GM19468 (cell line): ENCODE measurements around the gene CREBBP.

Experiments used
- ATAC-seq: cut with Tn5 transposase; IDR thresholded peaks from one replicate; pipeline ENCODE4 v1.9.1; 2021; ENCODE audit warnings: mild to moderate bottlenecking, moderate library complexity, moderate number of reproducible peaks; ENCODE audit not compliant: unreplicated experiment; ENCODE audit errors: extremely low read depth

CREBBP gene

DNA sequence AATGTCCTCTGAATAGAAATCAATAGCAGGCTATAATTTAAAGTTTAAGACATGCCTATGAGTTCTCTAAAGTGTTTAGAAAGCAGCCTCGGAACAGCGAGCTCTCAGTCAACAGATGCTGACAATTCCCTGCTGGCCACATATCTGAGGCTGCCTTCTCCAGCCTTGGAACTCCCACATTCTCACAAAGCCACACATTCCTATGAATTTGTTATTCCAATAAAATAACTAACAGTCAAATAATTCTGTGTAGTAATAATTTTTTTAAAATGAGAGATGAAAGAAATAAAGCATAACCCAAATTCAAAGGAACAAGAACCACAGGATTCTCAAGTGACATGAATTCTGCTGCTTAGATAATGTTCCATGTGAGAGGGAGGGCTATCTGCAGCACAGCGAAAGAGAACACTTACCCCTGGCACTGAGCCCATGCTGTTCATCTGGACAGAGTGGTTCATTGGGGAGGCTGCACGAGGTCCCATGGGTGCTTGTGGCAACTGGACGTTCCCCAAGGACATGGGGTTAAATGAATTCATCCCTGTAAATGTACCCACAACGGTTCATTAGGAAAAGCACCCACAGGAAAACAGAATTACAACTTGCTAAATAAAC, 106.3 kb downstream of the CREBBP start:
- ATAC-seq: no peak

GRCh38 chr16:3773663-3774062, 106.8 kb downstream of the CREBBP start:
- ATAC-seq: no peak

DNA sequence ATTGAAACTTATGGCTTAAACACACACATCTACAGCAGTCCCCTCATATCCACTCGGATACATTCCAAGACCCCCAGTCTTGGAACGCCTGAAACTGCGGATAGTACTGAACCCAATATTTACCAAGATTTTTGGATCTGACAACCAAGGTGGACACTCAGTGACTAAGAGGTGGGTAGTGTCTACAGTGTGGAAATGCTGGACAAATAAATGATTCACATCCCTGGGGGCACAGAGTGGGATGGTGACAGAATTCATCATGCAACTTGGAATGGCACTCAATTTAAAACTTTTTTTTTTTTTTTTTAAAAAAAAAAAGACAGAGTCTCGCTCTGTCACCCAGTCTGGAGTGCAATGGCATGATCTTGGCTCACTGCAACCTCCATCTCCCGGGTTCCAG, 109.0 kb downstream of the CREBBP start:
- no peak for ATAC-seq

GRCh38 chr16:3770530-3770929, 110.0 kb downstream of the CREBBP start:
- ATAC-seq: no peak

DNA sequence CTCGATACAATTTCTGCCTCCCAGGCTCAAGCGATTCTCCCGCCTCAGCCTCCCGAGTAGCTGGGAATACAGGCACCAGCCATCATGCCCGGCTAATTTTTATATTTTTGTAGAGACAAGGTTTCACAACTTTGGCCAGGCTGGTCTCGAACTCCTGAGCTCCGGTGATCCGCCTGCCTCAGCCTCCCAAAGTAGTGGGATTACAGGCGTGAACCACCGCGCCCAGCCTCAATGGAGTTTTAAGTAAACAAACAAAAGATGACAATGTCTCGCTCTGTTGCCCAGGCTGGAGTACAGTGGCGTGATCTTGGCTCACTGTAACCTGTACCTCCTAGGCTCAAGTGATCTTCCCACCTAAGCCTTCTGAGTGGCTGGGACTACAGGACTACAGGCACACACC, 110.6 kb downstream of the CREBBP start:
- no peak for ATAC-seq

DNA sequence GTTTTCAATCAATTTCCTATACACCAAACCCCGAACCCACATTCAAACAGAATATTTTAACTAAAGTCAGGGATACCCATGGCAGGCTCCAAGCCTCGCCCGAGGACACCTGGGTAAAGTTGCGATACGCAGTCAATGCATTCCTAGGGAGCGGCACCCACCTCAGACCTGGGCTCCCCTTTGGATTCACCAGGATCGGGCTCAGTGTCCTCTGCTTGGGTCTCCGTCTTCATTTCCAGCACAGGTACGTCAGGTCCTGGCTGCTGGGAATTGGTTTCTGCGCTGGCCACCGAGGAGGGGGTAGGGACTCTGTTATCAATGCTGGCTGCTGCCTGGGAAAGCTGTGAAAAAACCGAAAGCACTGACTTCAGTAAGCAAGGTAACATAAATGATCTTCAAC, 111.5 kb downstream of the CREBBP start:
- ATAC-seq: no peak

- no peak for ATAC-seq
Observed at GRCh38 chr16:3767333-3767986, 113.1 kb downstream of the CREBBP start.

- no peak for ATAC-seq
Observed at GRCh38 chr16:3766177-3766576, 114.3 kb downstream of the CREBBP start.

DNA sequence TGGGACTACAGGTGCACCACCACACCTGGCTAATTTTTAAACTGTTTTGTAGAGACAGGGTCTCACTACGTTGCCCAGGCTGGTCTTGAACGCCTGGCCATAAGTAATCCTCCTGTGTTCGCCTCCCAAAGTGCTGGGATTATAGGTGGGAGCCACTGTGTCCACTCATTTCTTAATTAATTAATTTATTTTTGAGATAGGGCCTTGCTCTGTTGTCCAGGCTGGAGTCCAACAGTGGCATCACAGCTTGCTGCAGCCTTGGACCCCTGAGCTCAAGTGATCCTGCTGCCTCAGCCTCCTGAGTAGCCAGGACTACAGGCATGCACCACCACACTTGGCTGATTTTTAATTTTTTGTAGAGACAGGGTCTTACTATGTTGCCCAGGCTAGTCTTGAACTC, 116.1 kb downstream of the CREBBP start:
- ATAC-seq: no peak

DNA sequence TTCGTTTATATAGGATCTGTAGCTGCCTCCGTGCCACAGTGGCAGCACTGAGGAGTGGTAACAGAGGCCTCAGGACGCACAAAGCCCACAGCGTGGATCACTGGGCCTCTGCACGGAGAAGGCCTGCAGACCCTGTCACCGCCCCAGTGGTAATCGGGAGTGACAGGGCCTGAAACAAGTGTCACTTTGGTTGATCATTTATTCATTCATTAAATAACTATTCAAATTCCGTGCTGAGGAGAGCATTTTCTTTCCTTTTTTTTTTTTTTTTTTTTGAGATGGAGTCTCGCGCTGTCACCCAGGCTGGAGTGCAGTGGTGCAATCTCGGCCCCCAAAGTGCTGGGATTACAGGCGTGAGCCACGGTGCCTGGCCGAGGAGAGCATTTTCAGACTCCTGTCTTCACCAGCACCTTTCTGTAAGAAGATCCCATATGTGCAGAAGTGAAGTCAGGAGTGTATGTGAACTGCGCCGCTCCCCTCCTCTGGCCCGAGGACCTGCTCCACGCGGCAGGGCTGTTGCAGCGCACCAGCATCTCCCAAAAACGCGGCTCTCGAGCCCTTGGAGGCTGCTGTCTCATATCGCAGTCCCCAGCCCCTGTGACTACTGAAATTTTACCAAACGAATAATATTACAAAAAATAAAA, 118.3 kb downstream of the CREBBP start:
- no peak for ATAC-seq

DNA sequence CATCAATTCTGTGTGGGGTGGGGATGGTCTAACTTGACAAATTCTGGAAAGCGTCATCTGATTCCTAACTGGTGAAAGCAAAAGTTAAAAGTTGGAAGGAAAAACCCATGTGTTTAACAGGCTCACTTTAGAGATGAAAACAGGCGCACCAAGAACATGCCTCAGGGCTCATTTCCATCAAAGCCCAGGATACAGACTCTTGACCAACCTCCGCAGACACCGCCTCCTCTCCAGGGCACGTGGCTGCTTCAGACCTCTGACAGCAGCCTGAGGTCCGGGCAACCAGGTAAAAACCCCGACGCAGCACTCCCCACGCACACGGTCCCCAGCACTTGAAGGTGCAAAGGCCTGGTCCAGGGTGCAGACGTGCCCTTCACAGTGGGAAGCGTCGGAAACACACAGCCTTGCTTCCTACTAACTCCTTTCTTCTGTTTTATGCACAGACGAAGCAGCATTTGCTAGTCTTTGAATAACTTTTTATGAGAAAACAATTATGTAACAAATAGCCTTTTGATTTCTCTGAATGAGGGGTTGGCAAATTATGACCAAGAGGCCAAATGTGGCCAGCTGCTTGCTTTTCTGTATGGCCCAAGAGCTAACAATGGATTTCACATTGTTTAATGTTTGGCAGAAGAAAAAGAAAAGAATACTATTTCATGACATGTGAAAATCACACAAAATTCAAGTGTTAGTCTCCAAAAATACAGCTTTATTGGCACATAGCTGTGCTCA, 119.0 kb downstream of the CREBBP start:
- no peak for ATAC-seq

DNA sequence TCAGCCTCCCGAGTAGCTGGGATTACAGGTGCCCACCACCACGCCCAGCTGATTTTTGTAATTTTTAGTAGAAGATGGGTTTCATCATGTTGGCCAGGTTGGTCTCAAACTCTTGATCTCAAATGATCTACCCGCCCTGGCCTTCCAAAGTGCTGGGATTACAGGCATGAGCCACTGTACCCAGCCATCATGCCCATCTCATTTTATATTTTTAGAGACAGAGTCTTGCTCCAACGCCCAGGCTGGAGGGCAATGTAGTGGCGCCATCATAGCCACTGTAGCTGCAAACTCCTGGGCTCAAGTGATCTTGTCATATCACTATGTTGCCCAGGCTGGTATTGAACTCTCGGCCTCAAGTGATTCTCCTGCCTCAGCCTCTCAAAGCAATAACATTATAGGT, 120.0 kb downstream of the CREBBP start:
- no peak for ATAC-seq

- ATAC-seq: no peak
Observed at GRCh38 chr16:3759736-3760135, 120.8 kb downstream of the CREBBP start.

GRCh38 chr16:3756113-3756512, 124.4 kb downstream of the CREBBP start:
- ATAC-seq: no peak

DNA sequence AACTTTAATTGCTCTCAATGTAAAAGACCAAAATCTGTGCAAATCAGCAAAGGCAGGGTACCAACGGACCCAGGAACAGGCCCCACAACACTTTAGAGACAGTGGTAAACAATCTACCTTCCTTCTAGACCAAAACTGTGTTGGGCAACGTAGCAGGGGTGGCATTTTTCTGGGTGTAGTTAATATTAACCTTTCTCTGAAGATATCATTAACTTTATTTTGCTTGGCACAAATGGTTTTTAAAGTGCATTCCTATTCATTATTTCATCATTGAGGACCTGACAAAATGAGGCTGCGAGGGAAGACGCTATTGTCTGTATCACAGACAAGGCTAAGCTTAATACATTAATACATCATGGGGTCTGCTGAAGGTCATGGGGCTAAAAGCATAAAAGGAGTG, 125.3 kb downstream of the CREBBP start:
- no peak for ATAC-seq

DNA sequence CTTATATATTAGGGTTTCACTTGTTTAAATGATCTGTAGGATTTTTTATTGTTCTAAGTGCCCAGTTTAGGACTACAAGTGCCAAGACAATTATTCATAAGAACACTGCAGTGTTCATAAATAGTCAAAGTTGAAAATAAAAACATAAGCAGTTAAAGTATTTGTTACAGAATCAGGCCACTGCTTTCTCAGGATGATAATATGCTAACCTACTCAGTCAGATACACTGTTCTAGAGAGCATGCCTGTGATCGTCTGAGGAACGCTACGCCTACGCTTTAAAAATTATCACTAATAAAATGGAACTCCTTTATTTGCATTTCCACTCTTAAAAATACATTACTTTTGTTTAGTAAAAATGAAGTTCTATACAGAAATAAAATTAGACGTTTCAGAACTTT, 125.7 kb downstream of the CREBBP start:
- ATAC-seq: no peak

DNA sequence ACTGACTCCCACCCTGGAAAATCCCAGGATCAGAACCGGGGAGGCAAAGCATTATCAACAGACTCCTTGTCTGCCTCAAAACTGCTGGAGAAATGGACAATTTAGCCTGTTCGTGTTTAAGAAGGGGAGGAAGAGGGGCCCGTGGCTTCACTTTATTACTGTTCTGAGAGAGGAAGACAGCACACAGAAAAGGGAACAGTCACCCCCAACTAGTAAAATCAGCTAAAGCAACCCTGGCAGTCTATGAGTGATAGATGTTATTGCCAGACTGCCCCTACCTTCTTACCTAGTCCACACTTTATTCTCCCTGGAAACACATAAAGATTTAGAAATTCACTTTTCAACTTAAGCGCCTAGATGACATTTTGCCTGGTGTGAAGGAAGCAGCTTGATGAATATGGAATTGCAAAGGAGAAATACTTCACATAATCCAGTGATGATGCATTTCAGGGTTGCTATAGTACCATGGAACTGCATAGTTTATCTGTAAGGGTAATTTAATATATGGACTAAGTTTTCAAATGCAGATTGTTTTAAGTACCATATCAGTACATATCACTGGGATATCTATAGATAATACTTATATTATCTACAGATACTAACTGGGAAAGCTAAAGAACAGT, 126.3 kb downstream of the CREBBP start:
- no peak for ATAC-seq

- ATAC-seq: no peak
Observed at GRCh38 chr16:3752984-3753383, 127.5 kb downstream of the CREBBP start.

DNA sequence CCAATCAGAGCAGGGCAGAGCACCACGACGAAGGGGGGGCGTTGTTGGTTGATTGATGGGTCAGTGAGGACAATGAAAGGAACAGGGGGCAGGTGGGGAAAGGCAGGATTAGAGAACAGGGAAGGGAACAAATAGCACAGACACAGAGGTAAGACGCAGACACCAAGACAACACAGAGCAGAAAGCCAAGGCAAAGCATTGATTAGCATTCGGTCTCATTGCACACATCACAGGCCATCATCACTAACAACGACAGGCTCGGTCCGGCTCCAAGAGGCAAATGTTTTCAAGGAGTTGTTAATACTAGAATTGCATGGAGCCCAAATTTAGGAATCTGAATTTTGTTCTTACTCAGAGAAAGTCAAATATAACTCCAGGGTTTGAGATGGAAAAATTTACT, 128.6 kb downstream of the CREBBP start:
- ATAC-seq: no peak

- ATAC-seq: no peak
Observed at GRCh38 chr16:3748307-3748706, 132.2 kb downstream of the CREBBP start.
